Measurements from ENCODE around the gene C6orf89. TPM values are rescaled to one million over a fixed set of nuclear protein-coding genes. Genes with fewer than 3 reads are reported as not detected.

C6orf89 gene
- polyA plus RNA-seq, 3 donors = 19.2 to 37.5 (median 29.2) TPM

DNA sequence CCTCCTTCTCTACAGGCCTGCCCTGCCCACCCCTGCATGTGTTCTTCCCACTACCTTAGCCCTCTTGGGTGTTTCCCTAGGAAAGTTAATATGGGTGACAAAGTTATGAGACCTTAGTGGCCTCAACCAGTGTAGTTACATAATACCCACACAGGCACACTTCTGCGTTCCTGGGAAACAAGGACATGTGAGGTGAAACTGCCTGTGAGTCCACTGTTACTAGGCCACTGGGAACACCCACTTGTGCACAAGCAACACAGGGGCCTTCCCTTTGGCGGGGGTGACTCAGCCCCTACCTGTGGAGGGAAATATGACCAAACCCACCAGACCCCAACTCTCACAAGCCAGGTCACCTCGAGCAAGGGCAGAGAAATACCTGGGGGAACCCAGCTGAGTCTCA lies 81.5 kb downstream of the C6orf89 start:
- WGBS (ENCODE audit: insufficient coverage) = no CpG with 5 or more reads among the region's 3 CpGs
- Mint-ChIP-seq H3K27me3 (ENCODE audit: low read depth in 3 of 3) (peaks cover under 1 to 4% (median 4%) of the 10 kb centered on the region in 3 donors), H3K4me1 (peaks cover 22% of the 10 kb centered on the region), H3K9me3 (no peaks in the 10 kb centered on the region), H3K27ac (peak overlapping the region in 5 of 7 donors; percentile 17 to 70 (median 27)), H3K4me3 (no peak overlapping the region), H3K36me3 (peaks cover 57% of the 10 kb centered on the region in 2 donors)
- TF ChIP-seq, protein P1, sequence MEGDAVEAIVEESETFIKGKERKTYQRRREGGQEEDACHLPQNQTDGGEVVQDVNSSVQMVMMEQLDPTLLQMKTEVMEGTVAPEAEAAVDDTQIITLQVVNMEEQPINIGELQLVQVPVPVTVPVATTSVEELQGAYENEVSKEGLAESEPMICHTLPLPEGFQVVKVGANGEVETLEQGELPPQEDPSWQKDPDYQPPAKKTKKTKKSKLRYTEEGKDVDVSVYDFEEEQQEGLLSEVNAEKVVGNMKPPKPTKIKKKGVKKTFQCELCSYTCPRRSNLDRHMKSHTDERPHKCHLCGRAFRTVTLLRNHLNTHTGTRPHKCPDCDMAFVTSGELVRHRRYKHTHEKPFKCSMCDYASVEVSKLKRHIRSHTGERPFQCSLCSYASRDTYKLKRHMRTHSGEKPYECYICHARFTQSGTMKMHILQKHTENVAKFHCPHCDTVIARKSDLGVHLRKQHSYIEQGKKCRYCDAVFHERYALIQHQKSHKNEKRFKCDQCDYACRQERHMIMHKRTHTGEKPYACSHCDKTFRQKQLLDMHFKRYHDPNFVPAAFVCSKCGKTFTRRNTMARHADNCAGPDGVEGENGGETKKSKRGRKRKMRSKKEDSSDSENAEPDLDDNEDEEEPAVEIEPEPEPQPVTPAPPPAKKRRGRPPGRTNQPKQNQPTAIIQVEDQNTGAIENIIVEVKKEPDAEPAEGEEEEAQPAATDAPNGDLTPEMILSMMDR (IDR thresholded peaks at IDR 0.05) = no peak
- peaks cover 10 to 16% of the 10 kb centered on the region in 2 donors for H3K4me1 ChIP-seq (ENCODE audit: control insufficient read depth in 1 of 2, insufficient read depth in 2 of 2, low read length in 2 of 2)
- no peak overlapping the region for H3K4me3 ChIP-seq (replicated peaks in 1 of 3; ENCODE audit: low read depth in 2 of 3, low read length in 3 of 3)
- no peaks in the 10 kb centered on the region for H3K9me3 ChIP-seq (replicated peaks in 1 of 2; ENCODE audit: control insufficient read depth in 1 of 2, insufficient read depth in 1 of 2, low read length in 2 of 2)
- no peak for DNase-seq
- H3K27me3 ChIP-seq (ENCODE audit: control insufficient read depth in 2 of 2, insufficient read depth in 2 of 2, low read length in 2 of 2) = no peaks in the 10 kb centered on the region
- H3K36me3 ChIP-seq (replicated peaks in 1 of 2; ENCODE audit: control insufficient read depth in 1 of 2, insufficient read depth in 2 of 2, low read length in 2 of 2) = peaks cover 54 to 55% of the 10 kb centered on the region in 2 donors
- H3K27ac ChIP-seq (ENCODE audit: low read depth in 1 of 2, low read length in 2 of 2) = no peak overlapping the region
- intact Hi-C loops (cut with micrococcal nuclease) = loop anchor here in 1 of 2 donors (10.0 kb wide), 1 partner anchor 48 kb away; no protein-coding TSS in a partner anchor
- H3K79me2 ChIP-seq (ENCODE audit: insufficient read depth, low read length) = no peaks in the 10 kb centered on the region
- peaks cover 31% of the 10 kb centered on the region for H4K20me1 ChIP-seq (ENCODE audit: insufficient read depth, low read length)
- no peak overlapping the region for H3K9ac ChIP-seq (ENCODE audit: insufficient read depth, low read length, poor library complexity, severe bottlenecking)
- no peak overlapping the region for H3K4me2 ChIP-seq (replicated peaks; ENCODE audit: extremely low read depth, low read length, poor library complexity, severe bottlenecking)
- H2AFZ ChIP-seq (ENCODE audit: insufficient read depth, low read depth, low read length, poor library complexity, severe bottlenecking) = no peak overlapping the region

DNA sequence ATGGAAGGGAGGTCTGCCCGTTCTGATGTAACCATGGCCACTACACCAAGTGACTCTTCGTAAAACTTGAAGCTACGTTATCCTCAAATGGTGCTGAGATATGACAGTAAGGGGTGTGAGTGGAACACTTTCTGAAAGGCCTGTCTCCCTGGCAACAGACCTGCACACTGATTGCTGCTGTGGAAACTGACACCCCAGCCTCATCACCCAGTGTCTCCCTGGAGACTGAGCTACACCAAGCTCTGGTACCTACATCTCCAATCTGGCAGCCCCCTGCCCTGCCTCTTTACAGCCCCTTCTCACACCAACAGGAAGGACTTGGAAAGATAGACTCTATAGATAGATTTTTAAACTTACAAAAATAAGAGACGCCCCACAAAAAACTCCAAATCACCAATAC lies 82.0 kb downstream of the C6orf89 start:
- Histone ChIP-seq H4K20me1 (ENCODE audit: insufficient read depth, low read length) (peaks cover 34% of the 10 kb centered on the region), H3K4me1 (ENCODE audit: control insufficient read depth in 1 of 2, insufficient read depth in 2 of 2, low read length in 2 of 2) (peaks cover 10 to 16% of the 10 kb centered on the region in 2 donors), H3K9ac (ENCODE audit: insufficient read depth, low read length, poor library complexity, severe bottlenecking) (no peak overlapping the region), H3K36me3 (replicated peaks in 1 of 2; ENCODE audit: control insufficient read depth in 1 of 2, insufficient read depth in 2 of 2, low read length in 2 of 2) (peaks cover 59% of the 10 kb centered on the region in 2 donors), H3K9me3 (replicated peaks in 1 of 2; ENCODE audit: control insufficient read depth in 1 of 2, insufficient read depth in 1 of 2, low read length in 2 of 2) (no peaks in the 10 kb centered on the region), H3K27me3 (ENCODE audit: control insufficient read depth in 2 of 2, insufficient read depth in 2 of 2, low read length in 2 of 2) (no peaks in the 10 kb centered on the region), H3K27ac (ENCODE audit: low read depth in 1 of 2, low read length in 2 of 2) (no peak overlapping the region), H3K4me2 (replicated peaks; ENCODE audit: extremely low read depth, low read length, poor library complexity, severe bottlenecking) (no peak overlapping the region), H3K4me3 (replicated peaks in 1 of 3; ENCODE audit: low read depth in 2 of 3, low read length in 3 of 3) (no peak overlapping the region), H2AFZ (ENCODE audit: insufficient read depth, low read depth, low read length, poor library complexity, severe bottlenecking) (no peak overlapping the region), H3K79me2 (ENCODE audit: insufficient read depth, low read length) (no peaks in the 10 kb centered on the region)
- Mint-ChIP-seq H3K36me3 (peaks cover 61 to 62% of the 10 kb centered on the region in 2 donors), H3K4me3 (no peak overlapping the region), H3K9me3 (no peaks in the 10 kb centered on the region), H3K27ac (peak overlapping the region in 1 of 7 donors; percentile 26), H3K4me1 (peaks cover 21% of the 10 kb centered on the region), H3K27me3 (ENCODE audit: low read depth in 3 of 3) (peaks cover 0 to 3% (median 2%) of the 10 kb centered on the region in 3 donors)
- TF ChIP-seq, protein P1 (IDR thresholded peaks at IDR 0.05) = no peak
- DNase-seq = no peak
- intact Hi-C loops (cut with micrococcal nuclease) = loop anchor here in 1 of 2 donors (10.0 kb wide), 1 partner anchor 47 kb away; no protein-coding TSS in a partner anchor
- 100% methylated on average over 3 of the region's 4 CpGs for whole genome bisulfite sequencing (ENCODE audit: insufficient coverage)

All from CD14-positive monocyte (primary cell).